GM12892 (cell line): ENCODE results near the gene IFNW1.
A peak's percentile ranks its signal among the peaks of the same experiment; 100 is the strongest.

Source experiments
- DNase-seq: peaks from one replicate; pipeline ENCODE4 v3.0.0; 2011; ENCODE audit not compliant: insufficient read length
- FAIRE-seq: peaks from 2 replicates; lab custom pipeline; 2011; peaks lifted over from hg19 to GRCh38; lab: Jason Lieb, UNC
- POLR2A ChIP-seq: IDR thresholded peaks from 2 replicates; pipeline ENCODE4 v1.6.1; 2011; ENCODE audit warnings: low read depth, low read length, control low read depth
- POLR2AphosphoS5 ChIP-seq: IDR thresholded peaks from 2 replicates; pipeline ENCODE4 v1.6.1; 2011; ENCODE audit warnings: low read depth, low read length, control low read depth
- TAF1 ChIP-seq: IDR thresholded peaks from 2 replicates; pipeline ENCODE4 v1.6.1; 2011; ENCODE audit warnings: low read depth, mild to moderate bottlenecking, control low read depth, low read length, borderline replicate concordance

IFNW1 gene

DNA sequence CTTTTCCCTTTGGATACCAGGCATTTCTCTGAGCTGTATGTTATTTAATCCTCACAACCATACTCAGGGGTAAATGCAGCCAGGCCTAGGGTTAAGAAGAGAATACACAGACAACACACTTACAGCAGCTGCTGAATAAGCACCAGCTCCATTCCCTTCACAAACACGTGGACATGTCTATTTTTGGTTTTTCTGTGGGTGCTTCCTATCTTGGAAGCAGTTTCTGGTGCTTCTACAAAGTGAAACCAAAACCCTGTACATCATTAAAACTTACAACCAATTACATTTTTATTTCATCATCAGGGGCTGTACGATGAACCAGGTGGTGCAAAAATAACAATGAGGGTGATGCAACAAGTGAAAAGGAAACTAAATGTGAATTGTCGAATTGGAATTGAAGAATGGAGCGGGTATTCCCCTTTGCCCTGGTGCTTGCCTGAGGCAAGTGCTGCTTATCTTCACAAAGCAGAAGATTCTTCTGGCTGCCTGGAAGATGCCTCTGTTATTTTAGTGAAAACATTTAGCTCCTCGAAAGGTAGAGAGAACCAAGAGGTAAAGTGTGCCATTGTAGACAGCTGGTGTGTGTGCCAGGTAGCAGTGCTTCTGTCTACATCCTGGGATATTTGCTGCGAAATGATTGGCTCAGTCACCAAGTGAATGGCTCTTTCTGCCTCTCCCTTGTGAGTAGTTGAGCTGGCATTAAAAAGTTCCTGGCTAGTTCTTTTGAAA is 45.3 kb downstream of the IFNW1 start:
- FAIRE-seq = peak; percentile 94
- TF ChIP-seq POLR2A (no peak), TAF1 (no peak), POLR2AphosphoS5 (no peak)

DNA sequence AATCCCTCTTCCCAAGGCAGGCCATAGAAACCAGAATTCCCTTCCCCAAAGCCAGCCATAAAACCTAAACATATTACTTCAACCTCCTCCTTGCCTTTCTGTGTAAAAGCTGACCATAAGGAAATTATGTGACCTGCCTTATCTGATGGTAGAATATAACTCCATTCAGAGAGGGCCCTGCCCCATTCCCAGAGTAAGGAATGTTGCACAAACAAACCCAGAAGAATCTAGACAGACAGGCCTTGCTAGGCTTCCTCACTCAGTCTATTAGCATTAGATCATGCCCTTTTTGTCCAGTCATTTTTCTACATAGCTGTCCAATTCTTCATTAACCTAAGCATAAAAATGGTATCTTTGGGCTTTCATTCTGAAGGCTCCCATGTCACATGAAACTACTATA is 46.1 kb downstream of the IFNW1 start:
- FAIRE-seq (no peak), DNase-seq (no peak)
- no peak for TF ChIP-seq POLR2A
- no peak for TF ChIP-seq TAF1
- no peak for TF ChIP-seq POLR2AphosphoS5

More for the DNA sequence above, 45.3 kb downstream of the IFNW1 start:
- no peak for DNase-seq
